Posterior vena cava (tissue), 2 donors: Measurements from ENCODE around the gene TMEM176B. TPM values are rescaled to one million over a fixed set of nuclear protein-coding genes. Genes with fewer than 3 reads are reported as not detected.
"Not testable (repeated sequence)": the region's sequence is repeated elsewhere in the genome, so short reads cannot be mapped to it uniquely, and the experiment has no call there.

Experiments
- DNase-seq: peaks from one replicate; pipeline ENCODE4 v3.0.0-alpha.2; 2020; ENCODE audit warnings: low spot score
- intact Hi-C, 2 donors: fragments of 100-400 bp; cut with DNase I; formaldehyde crosslinking; loops; one replicate each; pipeline versions ENCODE4 v1.14.1 to v1.14.2; 2022 to 2023
- total RNA-seq, 2 donors: library from RNA; stranded (reverse); fragmentation: NEBNext Ultra II Directional; extraction: Animal tissue kit (Norgen Biotek cat#: 25700); gene quantifications; one replicate each; pipeline ENCODE4 v1.2.1, GENCODE V29; 2021
- donor health status: DM: yes; HTN: yes; CAD: no.
- donor health status: DM: yes; HTN: yes; CAD: no.

TMEM176B gene
- total RNA-seq, 2 donors from 2014 or later, result 65.3 to 110 TPM

DNA sequence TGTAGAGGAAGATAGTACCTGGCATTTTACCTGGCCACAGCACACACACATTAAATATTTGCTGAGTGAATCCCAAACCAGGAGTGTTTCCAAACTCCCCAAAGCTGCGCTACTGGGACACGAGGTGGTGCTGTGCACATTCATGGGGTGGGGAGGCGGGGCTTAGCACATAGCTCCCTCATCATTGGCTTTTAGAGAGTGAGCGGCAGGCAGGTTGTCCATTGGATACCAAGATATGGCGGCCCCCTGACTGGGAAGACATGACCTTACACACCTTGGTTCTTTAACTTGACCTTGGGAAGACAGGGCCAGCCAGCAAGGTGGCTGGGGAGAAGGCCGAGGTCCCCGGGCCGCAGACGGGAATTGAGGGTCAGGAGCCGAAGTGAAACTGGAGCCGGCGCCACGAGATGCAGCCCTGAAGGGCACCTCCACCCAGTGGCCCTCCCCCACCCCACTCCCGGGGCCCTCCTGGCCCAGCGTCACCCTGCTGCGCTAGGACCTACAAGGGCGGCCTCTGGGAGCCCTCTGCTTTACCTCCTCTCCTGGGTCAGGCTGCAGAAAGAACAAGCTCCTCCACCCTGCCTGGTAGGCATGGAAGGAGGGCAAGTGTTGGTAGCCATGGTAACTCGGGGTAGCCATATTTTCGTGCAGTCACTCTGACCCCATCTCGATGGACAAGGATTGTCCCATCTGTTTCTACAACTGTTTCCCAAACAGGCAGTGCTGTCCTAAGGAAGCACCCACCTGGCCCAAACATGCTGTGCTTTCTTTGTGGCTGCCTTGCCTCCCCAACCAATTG lies 24.4 kb upstream of the TMEM176B start:
- intact Hi-C loops, result no loop called here
- DNase-seq, result no peak

DNA sequence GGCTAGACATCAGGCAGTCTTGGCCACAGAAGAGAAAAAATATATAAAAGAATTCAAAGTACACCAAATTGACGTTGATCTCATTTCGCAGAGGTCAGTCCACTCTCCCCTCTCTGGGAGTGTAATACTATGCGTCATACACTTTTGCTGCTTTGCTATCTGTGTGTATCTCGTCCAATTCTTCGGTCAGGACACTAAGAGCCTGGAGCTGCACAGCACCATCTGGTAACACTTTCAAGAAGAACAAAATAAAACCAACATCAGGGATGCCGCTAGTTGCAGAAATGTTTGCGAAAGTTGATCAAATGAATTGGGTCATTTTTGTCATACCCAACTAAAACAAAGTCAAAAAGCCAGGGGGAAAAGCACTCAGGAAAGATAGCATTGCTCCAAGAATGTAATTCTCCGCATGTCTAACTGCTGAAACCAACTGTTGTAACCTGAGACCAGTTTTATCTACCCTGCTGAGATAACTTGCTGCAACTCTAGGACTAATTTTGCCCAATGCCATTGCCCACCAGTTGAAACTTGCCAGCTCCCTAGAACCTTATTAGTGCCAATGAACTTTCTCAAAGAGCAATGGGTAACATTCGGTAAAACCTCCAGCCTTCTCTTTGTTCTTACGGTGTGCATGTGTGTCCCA lies 23.4 kb upstream of the TMEM176B start:
- no peak for DNase-seq
- intact Hi-C loops, result no loop called here

DNA sequence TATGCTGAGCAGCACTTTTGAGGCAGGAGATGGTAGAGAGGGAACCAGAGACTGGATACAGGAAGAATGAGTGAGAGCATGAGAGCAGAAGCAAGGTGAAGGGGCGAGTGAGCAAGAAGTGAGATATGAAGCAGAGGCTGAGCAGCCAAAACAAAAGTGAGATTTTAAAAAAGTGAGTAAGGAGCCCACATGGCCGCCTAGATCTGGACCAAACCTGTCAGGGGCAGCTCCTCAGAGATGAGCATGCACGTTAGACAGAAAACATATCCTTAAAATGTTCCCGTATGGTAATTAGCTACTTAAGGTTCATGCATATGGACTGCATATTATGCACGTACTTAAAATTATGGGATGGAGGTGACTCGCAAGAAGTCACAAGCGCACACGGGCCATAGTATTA lies 22.9 kb upstream of the TMEM176B start:
- DNase-seq, result no peak
- intact Hi-C loops, result no loop called here

DNA sequence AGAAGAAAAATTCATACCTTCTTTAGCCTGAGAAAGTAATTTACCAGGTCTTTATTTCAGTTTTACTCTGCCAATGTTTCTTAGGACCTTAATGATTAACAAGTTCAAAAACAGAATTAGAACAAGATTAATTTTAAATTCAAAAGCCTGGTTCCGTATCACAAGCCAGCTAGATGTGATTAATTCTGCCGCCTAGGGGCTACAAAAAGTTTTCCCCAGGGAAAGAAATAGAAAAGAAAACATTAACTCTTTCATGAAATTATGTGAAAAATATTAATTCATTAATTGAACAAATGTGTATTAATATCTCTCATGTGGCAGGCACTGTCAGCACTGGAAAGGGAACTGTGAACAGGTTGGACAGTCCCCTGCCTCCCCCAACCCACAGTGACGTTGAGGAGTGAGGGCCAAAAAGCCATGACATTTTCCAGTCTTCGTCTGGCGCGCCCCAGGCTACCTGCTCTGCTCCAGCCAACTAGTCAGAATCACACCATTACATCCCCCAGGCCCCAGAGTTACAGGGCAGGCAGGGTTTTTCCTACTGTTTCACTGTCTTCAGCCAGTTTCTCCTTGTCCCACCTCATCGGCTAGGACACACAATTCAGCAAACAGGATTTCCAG lies 20.5 kb upstream of the TMEM176B start:
- DNase-seq, result no peak

DNA sequence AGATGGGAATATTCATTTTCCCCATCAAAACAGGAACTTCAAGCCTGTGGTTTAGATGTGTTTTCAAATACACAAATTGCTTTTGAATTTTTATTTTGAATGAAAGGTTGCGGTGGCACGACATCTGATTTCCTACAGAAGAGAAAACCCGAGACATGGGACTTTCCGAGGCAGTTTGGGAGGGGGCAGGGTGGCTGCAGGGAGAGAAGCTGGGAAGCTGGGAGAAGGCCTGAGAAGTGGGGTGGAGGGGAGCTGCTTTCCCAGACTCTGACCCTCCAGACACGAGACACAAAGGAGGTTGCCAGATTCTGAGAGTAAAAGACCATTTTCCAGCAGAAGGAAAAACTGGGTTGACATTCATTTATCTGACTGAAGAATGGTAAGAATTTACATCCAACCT lies 20.0 kb upstream of the TMEM176B start:
- intact Hi-C loops, result no loop called here
- no peak for DNase-seq

More for the DNA sequence above, 20.5 kb upstream of the TMEM176B start:
- intact Hi-C loops, result no loop called here

DNA sequence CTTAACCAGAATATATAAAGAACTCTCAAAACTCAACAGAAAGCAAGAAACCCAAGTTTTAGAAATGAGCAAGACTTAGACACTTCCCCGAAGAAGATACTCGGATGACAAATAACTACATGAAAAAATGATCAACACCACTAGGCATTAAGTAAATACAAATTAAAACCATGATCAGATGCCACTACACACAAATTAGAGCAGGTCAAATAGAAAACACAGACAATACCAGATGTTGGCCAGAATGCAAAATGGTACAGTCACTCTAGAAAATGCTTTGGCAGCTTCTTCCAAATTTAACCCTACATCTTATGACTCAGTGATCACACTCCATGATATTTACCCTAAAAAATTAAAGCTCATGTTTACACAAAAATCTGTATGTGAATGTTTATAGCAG lies 18.8 kb upstream of the TMEM176B start:
- intact Hi-C loops, result no loop called here

DNA sequence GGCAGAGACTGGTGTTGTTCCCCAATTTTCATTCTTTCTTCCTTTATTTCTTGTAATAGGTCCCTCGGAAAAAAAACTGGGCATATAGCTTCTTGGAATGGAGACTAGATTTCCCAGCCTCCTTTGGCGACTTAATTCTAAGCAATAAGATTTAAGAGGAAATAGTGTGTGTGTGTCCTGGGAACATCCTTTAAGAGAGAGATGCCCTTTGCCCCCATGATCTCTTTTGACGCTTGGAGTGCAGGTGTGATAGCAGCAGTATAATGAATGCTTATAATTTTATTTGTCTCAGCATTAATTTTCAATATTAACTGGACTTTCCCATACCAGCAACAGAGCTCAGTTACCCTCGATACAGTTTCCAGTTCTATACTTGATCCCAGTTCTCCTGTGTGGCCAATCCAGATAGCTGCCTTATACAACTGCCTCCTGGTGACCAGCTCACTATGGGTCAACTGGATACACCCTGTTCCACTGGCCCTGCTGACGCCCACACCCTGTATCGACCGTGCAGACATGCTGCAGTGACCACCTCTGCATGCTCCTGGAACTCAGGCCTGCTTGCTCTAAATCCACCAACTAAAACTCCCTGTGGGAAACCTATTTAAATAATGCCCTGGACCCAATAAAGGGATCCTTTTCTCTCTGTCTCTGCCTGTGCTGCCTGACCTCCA lies 14.3 kb upstream of the TMEM176B start:
- intact Hi-C loops, result no loop called here
- no peak for DNase-seq

More for the DNA sequence above, 18.8 kb upstream of the TMEM176B start:
- DNase-seq, result no peak

DNA sequence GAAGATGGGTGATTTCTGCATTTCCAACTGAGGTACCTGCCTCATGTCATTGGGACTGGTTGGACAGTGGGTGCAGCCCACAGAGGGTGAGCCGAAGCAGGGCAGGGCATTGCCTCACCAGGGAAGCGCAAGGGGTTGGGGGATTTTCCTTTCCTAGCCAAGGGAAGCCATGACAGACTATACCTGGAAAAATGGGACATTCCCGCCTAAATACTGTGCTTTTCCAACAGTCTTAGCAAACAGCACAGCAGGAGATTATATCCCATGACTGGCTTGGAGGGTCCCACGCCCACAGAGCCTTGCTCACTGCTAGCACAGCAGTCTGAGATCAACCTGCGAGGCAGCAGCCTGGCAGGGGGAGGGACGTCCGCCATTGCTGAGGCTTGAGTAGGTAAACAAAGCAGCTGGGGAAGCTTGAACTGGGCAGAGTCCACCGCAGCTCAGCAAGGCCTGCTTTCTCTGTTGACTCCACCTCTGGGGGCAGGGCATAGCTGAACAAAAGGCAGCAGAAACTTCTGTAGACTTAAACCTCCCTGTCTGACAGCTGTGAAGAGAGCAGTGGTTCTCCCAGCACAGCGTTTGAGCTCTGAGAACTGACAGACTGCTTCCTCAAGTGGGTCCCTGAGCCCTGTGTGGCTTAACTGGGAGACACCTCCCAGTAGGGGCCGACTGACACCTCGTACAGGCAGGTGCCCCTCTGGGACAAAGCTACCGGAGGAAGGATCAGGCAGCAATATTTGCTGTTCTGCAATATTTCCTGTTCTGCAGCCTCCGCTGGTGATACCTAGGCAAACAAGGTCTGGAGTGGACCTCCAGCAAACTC lies 7.7 kb upstream of the TMEM176B start:
- DNase-seq, intact Hi-C loops: not testable (repeated sequence)

DNA sequence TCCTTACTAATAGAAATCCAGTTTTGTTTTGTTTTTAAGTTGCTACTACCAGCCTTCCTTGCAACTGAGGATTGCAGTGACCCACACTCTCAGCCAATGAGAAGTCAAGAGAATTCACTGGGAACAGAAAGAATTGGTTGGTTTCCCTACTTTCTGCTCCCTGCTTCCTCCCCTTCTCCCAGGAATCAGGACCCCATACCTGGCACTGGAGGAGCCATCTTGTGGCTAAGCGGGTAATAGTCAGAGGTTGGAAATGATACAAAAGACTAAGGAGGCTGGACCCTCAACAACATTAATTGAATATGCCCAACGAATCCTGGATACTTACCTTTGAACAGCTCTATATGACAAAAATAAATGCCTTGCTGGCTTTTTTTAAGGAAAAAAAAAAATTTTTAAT lies 6.7 kb upstream of the TMEM176B start:
- no peak for DNase-seq
- intact Hi-C loops, result no loop called here

DNA sequence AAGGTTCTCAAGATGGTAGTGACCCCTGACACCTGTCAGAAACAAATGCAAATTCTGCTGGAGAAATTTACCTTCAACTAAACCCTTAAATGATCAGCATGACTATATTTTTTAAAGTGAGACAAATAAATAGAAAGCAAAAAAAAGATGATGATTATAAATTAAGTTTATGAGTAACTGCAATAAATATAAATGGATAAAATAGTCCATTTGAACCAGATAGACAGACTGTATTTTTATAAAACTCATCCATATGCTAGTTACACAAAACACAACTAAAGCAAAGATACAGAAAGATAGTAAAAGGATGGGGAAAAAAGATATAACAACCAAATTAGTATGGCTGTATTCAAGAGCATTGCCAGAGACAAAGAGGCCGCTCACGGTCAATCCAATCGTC lies 6.3 kb upstream of the TMEM176B start:
- intact Hi-C loops, result no loop called here
- DNase-seq, result no peak

DNA sequence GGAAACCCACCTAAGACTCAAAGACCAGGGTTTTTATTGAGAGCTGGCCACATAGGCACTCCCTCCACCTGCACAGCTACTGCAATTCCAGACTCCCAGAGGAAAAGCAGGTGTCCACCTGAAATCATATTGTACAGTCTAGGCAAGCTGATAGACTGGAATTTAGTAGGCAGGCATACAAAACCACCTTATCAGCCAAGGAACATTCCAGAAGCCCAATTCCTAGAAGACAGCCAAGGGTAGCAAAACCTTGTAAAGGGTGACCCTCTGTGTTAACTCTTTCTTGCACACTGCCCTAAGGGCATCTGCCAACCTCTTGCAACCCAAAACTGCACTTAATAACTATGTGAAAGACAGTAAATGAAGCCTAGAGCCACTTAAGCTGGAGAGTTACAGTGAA lies 5.7 kb upstream of the TMEM176B start:
- DNase-seq, result no peak
- intact Hi-C loops, result no loop called here

DNA sequence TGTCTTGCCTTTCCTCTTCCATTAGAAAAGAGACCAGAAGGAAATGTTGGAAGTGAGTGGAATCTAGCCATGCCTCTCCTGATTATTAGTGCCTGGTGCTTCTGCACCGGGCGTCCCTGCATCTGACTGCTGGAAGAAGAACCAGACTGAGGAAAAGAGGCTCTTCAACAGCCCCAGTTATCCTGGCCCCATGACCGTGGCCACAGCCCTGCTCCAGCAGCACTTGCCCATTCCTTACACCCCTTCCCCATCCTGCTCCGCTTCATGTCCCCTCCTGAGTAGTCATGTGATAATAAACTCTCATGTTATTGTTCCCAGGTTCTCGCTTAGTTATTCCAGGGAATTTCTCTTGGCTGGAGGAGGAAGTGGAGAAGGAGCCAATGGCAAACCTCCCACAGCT lies 4.6 kb upstream of the TMEM176B start:
- intact Hi-C loops, result no loop called here
- no peak for DNase-seq

DNA sequence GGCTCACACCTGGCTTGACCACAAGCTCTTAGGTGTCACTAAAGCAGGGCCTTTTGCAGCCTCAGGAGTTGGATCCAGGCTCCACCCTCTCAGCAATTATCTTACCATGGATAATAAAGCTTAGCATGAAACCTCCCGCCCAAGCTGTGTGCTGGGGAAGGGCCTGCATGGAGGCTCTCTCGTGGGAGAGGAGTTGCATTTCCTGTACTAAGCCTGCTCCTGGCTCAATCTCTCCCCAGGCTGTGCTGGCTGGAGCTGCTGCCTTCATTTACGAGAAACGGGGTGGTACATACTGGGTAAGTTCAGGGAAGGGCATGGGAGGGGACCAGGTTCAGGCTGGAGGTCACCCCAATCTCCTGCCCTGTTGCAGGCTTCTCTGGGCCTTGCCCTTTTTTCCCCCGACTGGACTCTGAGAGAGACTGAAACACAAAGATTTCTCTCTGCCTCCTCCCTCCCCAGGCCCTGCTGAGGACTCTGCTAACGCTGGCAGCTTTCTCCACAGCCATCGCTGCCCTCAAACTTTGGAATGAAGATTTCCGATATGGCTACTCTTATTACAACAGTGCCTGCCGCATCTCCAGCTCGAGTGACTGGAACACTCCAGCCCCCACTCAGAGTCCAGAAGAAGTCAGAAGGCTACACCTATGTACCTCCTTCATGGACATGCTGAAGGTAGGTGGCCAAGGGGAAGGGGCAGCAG lies 3.1 kb upstream of the TMEM176B start:
- DNase-seq, result no peak
- intact Hi-C loops, result loop anchor here in 1 of 2 donors (2.0 kb wide), 1 partner anchor 17 kb away; no protein-coding TSS in a partner anchor

DNA sequence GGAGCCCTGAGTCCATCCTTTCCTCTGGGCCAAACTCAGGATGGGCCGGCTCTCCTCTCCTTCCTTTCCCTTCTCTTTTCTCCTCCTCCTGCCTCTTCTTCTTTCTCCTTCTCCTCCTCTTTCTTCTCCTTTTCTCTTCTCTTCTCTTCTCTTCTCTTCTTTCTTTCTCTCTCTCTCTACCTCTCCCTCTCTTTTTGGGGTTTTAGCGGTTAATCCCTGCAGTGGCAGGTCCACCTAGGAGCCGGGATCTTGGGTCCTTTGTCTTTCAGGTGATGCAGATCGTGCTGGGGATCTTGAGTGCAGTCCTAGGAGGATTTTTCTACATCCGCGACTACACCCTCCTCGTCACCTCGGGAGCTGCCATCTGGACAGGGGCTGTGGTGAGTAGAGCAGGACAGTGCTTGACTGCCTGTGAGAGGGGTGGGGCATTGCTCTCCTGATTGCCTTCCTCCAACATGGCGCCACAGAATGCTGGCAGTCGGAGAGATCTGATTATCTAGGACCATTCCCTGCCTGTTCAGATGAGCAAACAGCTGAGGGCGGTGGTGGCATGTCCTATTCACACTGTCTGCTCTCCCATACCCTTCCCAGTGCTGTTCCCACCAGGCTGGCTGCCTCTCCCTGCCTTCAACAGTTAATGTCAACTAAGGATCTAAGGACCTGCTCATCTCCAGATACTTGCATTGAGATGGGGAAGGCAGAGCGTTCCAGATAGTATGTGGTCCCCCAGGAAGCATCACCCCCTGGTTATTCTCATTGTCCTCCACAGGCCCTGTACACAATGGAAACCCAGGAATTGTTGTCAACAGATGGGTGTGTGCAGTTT lies 2.0 kb upstream of the TMEM176B start:
- no peak for DNase-seq
- intact Hi-C loops, result loop anchor here in 1 of 2 donors (2.0 kb wide), 1 partner anchor 15 kb away; no protein-coding TSS in a partner anchor

DNA sequence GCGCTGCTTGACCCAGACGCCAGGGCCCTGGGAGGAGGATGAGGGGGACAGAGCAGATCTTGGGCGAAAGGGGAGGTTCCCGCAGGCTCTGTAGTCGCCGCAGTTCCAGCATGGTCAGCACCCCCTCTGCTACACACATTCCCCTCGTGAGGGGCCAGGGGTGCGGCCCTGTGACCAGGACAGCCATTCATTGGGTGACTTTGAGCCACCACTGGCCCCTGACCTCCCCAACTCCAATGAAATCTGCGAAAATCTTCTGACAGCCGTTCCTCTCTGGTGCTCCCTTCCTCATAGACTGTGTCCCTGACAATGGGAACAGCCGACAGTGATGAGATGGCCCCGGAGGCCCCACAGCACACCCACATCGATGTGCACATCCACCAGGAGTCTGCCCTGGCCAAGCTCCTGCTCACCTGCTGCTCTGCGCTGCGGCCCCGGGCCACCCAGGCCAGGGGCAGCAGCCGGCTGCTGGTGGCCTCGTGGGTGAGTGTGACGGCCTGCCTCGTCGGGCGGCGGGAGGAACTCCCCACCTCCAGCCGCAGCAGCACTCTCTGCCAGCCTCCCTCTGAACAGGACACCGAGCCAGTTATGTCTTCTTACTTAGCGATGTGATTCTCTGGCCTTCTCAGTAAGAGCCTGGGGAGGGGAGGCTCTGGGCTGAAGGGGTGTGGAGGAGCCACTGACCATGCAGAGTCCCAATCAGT lies 1.2 kb upstream of the TMEM176B start:
- DNase-seq, result no peak
- intact Hi-C loops, result no loop called here

DNA sequence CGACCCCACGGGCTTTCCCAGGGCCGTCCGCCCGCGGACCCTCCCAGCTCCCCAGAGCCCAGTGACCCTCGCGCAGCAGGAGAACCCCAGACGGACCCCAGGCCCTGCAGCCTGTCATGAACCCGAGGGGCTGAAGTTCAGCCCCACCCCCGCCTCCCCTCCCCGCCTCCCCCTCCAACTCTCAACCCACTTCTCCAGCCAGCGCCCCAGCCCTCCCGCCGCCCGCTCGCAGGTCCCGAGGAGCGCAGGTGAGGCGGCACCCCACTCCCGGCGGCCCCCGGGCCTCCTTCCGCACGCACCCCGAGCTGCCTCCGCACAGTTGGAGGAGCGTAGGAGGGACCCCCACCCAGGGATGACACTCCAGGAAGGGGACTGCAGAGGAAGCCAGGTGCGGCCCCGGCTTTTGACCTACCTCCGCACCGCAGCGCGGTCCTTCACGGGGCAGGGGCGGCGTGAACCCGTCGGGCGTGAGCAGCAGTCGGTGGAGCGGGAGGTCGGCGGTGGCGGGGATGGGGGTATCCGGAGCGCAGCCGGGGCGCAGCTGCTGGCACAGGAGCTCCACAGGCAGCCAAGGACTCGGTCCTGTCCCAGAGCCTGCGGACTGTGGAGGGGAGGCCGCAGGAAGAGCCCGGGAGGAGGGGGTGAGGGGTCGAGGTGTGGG lies 547 bp upstream of the TMEM176B start, which contains the start of gene TMEM176A:
Gene TMEM176A, plus strand, starts transcription at position 189 of the 661 bp plus-strand sequence. CDS start 782 bp downstream, outside the sequence.
- DNase-seq, result no peak
- intact Hi-C loops, result no loop called here
